ENCODE data around the gene TARM1. TPM values are rescaled to one million over a fixed set of nuclear protein-coding genes. Genes with fewer than 3 reads are reported as not detected.

TARM1 gene
- total RNA-seq, 3 donors from 2014 or later (not counting 1 experiment from before 2014, with no cell fraction given): not detected

GRCh38 chr19:54021932-54022331 lies 59.2 kb downstream of the TARM1 start:
- Mint-ChIP-seq H3K27me3 (ENCODE audit: low read depth in 2 of 2) (peaks cover 8 to 15% of the 10 kb centered on the region in 2 donors), H3K27ac (no peak overlapping the region), H3K36me3 (no peaks in the 10 kb centered on the region), H3K9me3 (no peaks in the 10 kb centered on the region), H3K4me3 (no peak overlapping the region), H3K4me1 (peaks cover 0 to 14% of the 10 kb centered on the region in 2 donors)
- no peaks in the 10 kb centered on the region for H3K9me3 ChIP-seq (ENCODE audit: control insufficient read depth, insufficient read depth, low read length)
- no peak overlapping the region for H3K4me3 ChIP-seq (ENCODE audit: low read length)
- peaks cover 9% of the 10 kb centered on the region for H3K4me1 ChIP-seq (ENCODE audit: control insufficient read depth, insufficient read depth, low read length)
- DNase-seq: no peak
- 96% methylated on average over 13 of the region's 13 CpGs for WGBS (ENCODE audit: insufficient coverage)
- ATAC-seq: no peak
- no peak overlapping the region for H3K27ac ChIP-seq (ENCODE audit: low read length)
- peaks cover 2% of the 10 kb centered on the region for H3K27me3 ChIP-seq (ENCODE audit: control insufficient read depth, insufficient read depth, low read length)
- intact Hi-C loops (cut with micrococcal nuclease): no loop called here
- no peak for TF ChIP-seq CTCF (IDR thresholded peaks at IDR 0.05)
- no peaks in the 10 kb centered on the region for H3K36me3 ChIP-seq (ENCODE audit: control insufficient read depth, insufficient read depth, low read length)

DNA sequence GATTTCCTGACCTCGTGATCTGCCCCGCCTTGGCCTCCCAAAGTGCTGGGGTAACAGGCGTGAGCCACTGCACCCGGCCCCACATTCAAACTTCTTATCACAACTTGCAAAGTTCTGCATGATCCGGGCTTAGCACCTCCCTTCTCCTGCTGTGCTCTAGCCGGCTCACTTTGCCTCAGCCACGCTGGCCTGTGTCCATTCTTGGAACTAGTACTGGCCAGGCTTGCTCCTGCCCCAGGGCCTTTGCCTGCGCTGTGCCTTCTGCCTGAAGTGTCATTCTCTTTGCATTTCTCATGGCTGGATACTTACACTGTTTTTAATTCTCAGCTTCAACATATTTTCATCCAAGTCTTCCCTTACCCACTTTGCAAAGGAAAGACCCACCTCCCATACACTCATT lies 59.8 kb downstream of the TARM1 start:
- ATAC-seq (no peak), DNase-seq (no peak)
- peak overlapping the region in 1 of 2 donors; percentile 6 for H3K27ac Mint-ChIP-seq
- no peak overlapping the region for H3K4me3 ChIP-seq (ENCODE audit: low read length)
- TF ChIP-seq CTCF (IDR thresholded peaks at IDR 0.05): no peak
- 89% methylated on average over 8 of the region's 8 CpGs for WGBS (ENCODE audit: insufficient coverage)
- H3K36me3 Mint-ChIP-seq: no peaks in the 10 kb centered on the region
- H3K27me3 ChIP-seq (ENCODE audit: control insufficient read depth, insufficient read depth, low read length): peaks cover 2% of the 10 kb centered on the region
- peaks cover 8 to 15% of the 10 kb centered on the region in 2 donors for H3K27me3 Mint-ChIP-seq (ENCODE audit: low read depth in 2 of 2)
- peaks cover 9% of the 10 kb centered on the region for H3K4me1 ChIP-seq (ENCODE audit: control insufficient read depth, insufficient read depth, low read length)
- intact Hi-C loops (cut with micrococcal nuclease): no loop called here
- no peaks in the 10 kb centered on the region for H3K9me3 Mint-ChIP-seq
- H3K36me3 ChIP-seq (ENCODE audit: control insufficient read depth, insufficient read depth, low read length): no peaks in the 10 kb centered on the region
- no peak overlapping the region for H3K27ac ChIP-seq (ENCODE audit: low read length)
- no peak overlapping the region for H3K4me3 Mint-ChIP-seq
- H3K4me1 Mint-ChIP-seq: peaks cover 0 to 14% of the 10 kb centered on the region in 2 donors
- no peaks in the 10 kb centered on the region for H3K9me3 ChIP-seq (ENCODE audit: control insufficient read depth, insufficient read depth, low read length)

Other genes with a start within 250 kb of the TARM1 start
- gene MYADM, start 213.5 kb downstream of the TARM1 start, total RNA-seq: 100 to 1,000 TPM; 219 to 658 (median 296) TPM
- gene PRKCG, start 199.2 kb downstream of the TARM1 start, total RNA-seq: 1 to 10 TPM in 2 of 3 donors, under 1 TPM in 1; 0.55 to 2.6 (median 1.5) TPM
- not detected for gene CACNG7, start 172.1 kb downstream of the TARM1 start, total RNA-seq
- gene CACNG8, start 118.4 kb downstream of the TARM1 start, total RNA-seq: 1 to 10 TPM in 1 of 3 donors, not detected in 2; 2.3 TPM
- gene CACNG6, start 89.7 kb downstream of the TARM1 start, total RNA-seq: 10 to 100 TPM in 1 of 3 donors, not detected in 2; 11.5 TPM
- 1 to 10 TPM in 2 of 3 donors, under 1 TPM in 1; 0.72 to 2.8 (median 2.7) TPM for gene VSTM1, start 17.5 kb downstream of the TARM1 start, total RNA-seq
- gene OSCAR, start 19.4 kb upstream of the TARM1 start, total RNA-seq: 1 to 10 TPM; 2.3 to 5.4 (median 4.4) TPM
- gene NDUFA3, start 21.5 kb upstream of the TARM1 start, total RNA-seq: 10 to 100 TPM; 48.4 to 91.9 (median 71.4) TPM
- gene TFPT, start 34.3 kb upstream of the TARM1 start, total RNA-seq: 10 to 100 TPM; 14.1 to 14.4 (median 14.2) TPM
- 10 to 100 TPM; 64.4 to 65.9 (median 64.9) TPM for gene PRPF31, start 34.4 kb upstream of the TARM1 start, total RNA-seq
- 10 to 100 TPM; 46.3 to 73.9 (median 51.7) TPM for gene CNOT3, start 56.4 kb upstream of the TARM1 start, total RNA-seq
- gene LENG1, start 78.4 kb upstream of the TARM1 start, total RNA-seq: 1 to 10 TPM; 8.3 to 9.4 (median 9.1) TPM
- 1 to 10 TPM; 7.2 to 8.2 (median 7.5) TPM for gene TMC4, start 91.8 kb upstream of the TARM1 start, total RNA-seq
- gene MBOAT7, start 108.2 kb upstream of the TARM1 start, total RNA-seq: 10 to 100 TPM; 24.1 to 53.9 (median 31.2) TPM
- gene TSEN34, start 109.9 kb upstream of the TARM1 start, total RNA-seq: 10 to 100 TPM; 11.5 to 16.7 (median 13.5) TPM
- 100 to 1,000 TPM; 617 to 958 (median 906) TPM for gene RPS9, start 119.5 kb upstream of the TARM1 start, total RNA-seq
- gene LILRB3, start 141.6 kb upstream of the TARM1 start, total RNA-seq: 10 to 100 TPM in 2 of 3 donors, 1 to 10 TPM in 1; 6.8 to 12.6 (median 12.6) TPM
- 1 to 10 TPM; 2.1 to 2.6 (median 2.1) TPM for gene LILRA6, start 161.4 kb upstream of the TARM1 start, total RNA-seq
- gene LILRB5, start 175.9 kb upstream of the TARM1 start, total RNA-seq: under 1 TPM in 2 of 3 donors, not detected in 1; 0.09 to 0.18 TPM
- gene LILRB2, start 199.7 kb upstream of the TARM1 start, total RNA-seq: 10 to 100 TPM in 2 of 3 donors, 1 to 10 TPM in 1; 4.6 to 41.4 (median 23.7) TPM
- 10 to 100 TPM in 2 of 3 donors, 1 to 10 TPM in 1; 3.4 to 22.3 (median 11.1) TPM for gene LILRA5, start 231.8 kb upstream of the TARM1 start, total RNA-seq

Measured in natural killer cell (primary cell).